Spleen (tissue), 11 donors: ENCODE measurements around the gene PDAP1. TPM values are rescaled to one million over a fixed set of nuclear protein-coding genes. Genes with fewer than 3 reads are reported as not detected.
"Not testable (repeated sequence)": the region's sequence is repeated elsewhere in the genome, so short reads cannot be mapped to it uniquely, and the experiment has no call there.

ENCODE experiments used
- DNase-seq: peaks from one replicate; pipeline ENCODE4 v3.0.0-alpha.2; 2020
- H3K27ac ChIP-seq, 8 donors: fragments of 200-600 bp; sonication (generic) in 7 of 8; 1 replicate in 4 of 8; 2 replicates in 4 of 8; pipeline versions ENCODE4 v1.5.0 to v1.8.0; 2016 to 2021; ENCODE audit warnings: inconsistent platforms in 4 of 8, mild to moderate bottlenecking in 4 of 8, moderate library complexity in 1 of 8
- H3K27me3 ChIP-seq, 7 donors: fragments of 200-600 bp; sonication (generic) in 6 of 7; replicated peaks in 1 of 7; 1 replicate in 4 of 7; 2 replicates in 3 of 7; pipeline versions ENCODE4 v1.5.0 to v1.8.0; 2016 to 2021; ENCODE audit warnings: inconsistent platforms in 3 of 7, mild to moderate bottlenecking in 1 of 7
- H3K36me3 ChIP-seq, 6 donors: fragments of 200-600 bp; sonication (generic) in 5 of 6; 1 replicate in 4 of 6; 2 replicates in 2 of 6; pipeline versions ENCODE4 v1.5.0 to v1.8.0; 2016 to 2021; ENCODE audit warnings: inconsistent platforms in 2 of 6
- H3K4me1 ChIP-seq, 6 donors: fragments of 200-600 bp; sonication (generic) in 5 of 6; 1 replicate in 3 of 6; 2 replicates in 3 of 6; pipeline versions ENCODE4 v1.5.0 to v1.8.0; 2016 to 2021; ENCODE audit warnings: inconsistent platforms in 3 of 6
- H3K4me3 ChIP-seq, 8 donors: fragments of 200-600 bp; sonication (generic) in 7 of 8; 1 replicate in 4 of 8; 2 replicates in 4 of 8; pipeline versions ENCODE4 v1.5.0 to v1.8.0; 2016 to 2021; ENCODE audit warnings: inconsistent platforms in 4 of 8, mild to moderate bottlenecking in 4 of 8, moderate library complexity in 2 of 8
- H3K9me3 ChIP-seq, 8 donors: fragments of 200-600 bp; sonication (generic) in 7 of 8; 1 replicate in 4 of 8; 2 replicates in 4 of 8; pipeline versions ENCODE4 v1.5.0 to v1.8.0; 2016 to 2021; ENCODE audit warnings: inconsistent platforms in 4 of 8
- POLR2A ChIP-seq, 3 donors: fragments of 450-650 bp; IDR thresholded peaks; one replicate each; pipeline ENCODE4 v1.5.1; 2017; ENCODE audit warnings: antibody characterized with exemption in 3 of 3, mild to moderate bottlenecking in 1 of 3
- POLR2AphosphoS5 ChIP-seq, 3 donors: sonication (generic); formaldehyde crosslinking; IDR thresholded peaks; one replicate each; pipeline ENCODE4 v1.5.1; 2017; ENCODE audit warnings: antibody characterized with exemption in 3 of 3
- WGBS, 5 donors: extraction: QIAGEN DNeasy Blood & Tissue Kit in 3 of 5; methylation state at CpG; one replicate each; pipeline versions ENCODE4 v1.1.5 to v1.1.7; 2013 to 2018; 5-methylcytosine and 5-hydroxymethylcytosine counted together
- intact Hi-C: fragments of 100-400 bp; cut with DNase I; formaldehyde crosslinking; loops from one replicate; pipeline ENCODE4 v1.15.0; 2023; ENCODE audit warnings: low total_unique reads
- polyA plus RNA-seq, 3 donors: library from polyadenylated mRNA; stranded (reverse); fragments of 200-250 nt; gene quantifications; one replicate each; pipeline ENCODE4 v1.2.1, GENCODE V29; 2013
- total RNA-seq, 7 donors: library from RNA; depleted of rRNA in 3 of 7; stranded (reverse); fragments of >200 nt in 3 of 7; fragmentation: NEBNext Ultra II Directional in 4 of 7; extraction: Animal tissue kit (Norgen Biotek cat#: 25700) in 4 of 7; gene quantifications; one replicate each; pipeline versions ENCODE4 v1.1.0 to v1.2.1, GENCODE V29; 2016 to 2021
- TF ChIP-seq, protein P1 (sequence below), 11 experiments: fragments of 200-600 bp in 7 of 11; fragments of 450-650 bp in 4 of 11; sonication (generic) in 4 of 11; IDR thresholded peaks in 8 of 11; conservative IDR thresholded peaks in 3 of 11; 1 replicate in 7 of 11; 2 replicates in 4 of 11; pipeline versions ENCODE4 v1.4.0 to v1.8.0; 2016 to 2021; ENCODE audit warnings: antibody characterized with exemption in 11 of 11, inconsistent platforms in 4 of 11, mild to moderate bottlenecking in 1 of 11
- donor health status: healthy with polysubstance abuse.
- donor health status: DM: no; HTN: no; CAD: no; lungs with moderate emphysema.
- donor health status: DM: no; HTN: no; CAD: no.
- donor health status: Bipolar disorder and iron deficiency.
- donor health status: healthy.
- donor health status: DM: no; HTN: no; CAD: no.
- donor health status: DM: yes; HTN: yes; CAD: no.

Gene PDAP1
- total and polyA plus RNA-seq, 10 donors = 28.1 to 117 (median 54.8) TPM

GRCh38 chr7:99387912-99388311, 20.5 kb downstream of the PDAP1 start:
- Histone ChIP-seq H3K36me3 (peaks cover 0 to 100% (median 73%) of the 10 kb centered on the region in 6 donors), H3K9me3 (no peaks in the 10 kb centered on the region), H3K4me1 (peaks cover 9 to 74% (median 44%) of the 10 kb centered on the region in 6 donors), H3K27me3 (no peaks in the 10 kb centered on the region), H3K27ac (no peak overlapping the region), H3K4me3 (no peak overlapping the region)
- intact Hi-C loops = no loop called here
- 95 to 97% (median 96%) methylated on average over 18 to 20 of the region's 20 CpGs for WGBS, 5 donors
- no peak for DNase-seq
- peak in 2 of 3 donors; percentile 44 to 74 for TF ChIP-seq POLR2AphosphoS5 (IDR thresholded peaks at IDR 0.05)
- TF ChIP-seq, protein P1, sequence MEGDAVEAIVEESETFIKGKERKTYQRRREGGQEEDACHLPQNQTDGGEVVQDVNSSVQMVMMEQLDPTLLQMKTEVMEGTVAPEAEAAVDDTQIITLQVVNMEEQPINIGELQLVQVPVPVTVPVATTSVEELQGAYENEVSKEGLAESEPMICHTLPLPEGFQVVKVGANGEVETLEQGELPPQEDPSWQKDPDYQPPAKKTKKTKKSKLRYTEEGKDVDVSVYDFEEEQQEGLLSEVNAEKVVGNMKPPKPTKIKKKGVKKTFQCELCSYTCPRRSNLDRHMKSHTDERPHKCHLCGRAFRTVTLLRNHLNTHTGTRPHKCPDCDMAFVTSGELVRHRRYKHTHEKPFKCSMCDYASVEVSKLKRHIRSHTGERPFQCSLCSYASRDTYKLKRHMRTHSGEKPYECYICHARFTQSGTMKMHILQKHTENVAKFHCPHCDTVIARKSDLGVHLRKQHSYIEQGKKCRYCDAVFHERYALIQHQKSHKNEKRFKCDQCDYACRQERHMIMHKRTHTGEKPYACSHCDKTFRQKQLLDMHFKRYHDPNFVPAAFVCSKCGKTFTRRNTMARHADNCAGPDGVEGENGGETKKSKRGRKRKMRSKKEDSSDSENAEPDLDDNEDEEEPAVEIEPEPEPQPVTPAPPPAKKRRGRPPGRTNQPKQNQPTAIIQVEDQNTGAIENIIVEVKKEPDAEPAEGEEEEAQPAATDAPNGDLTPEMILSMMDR (IDR thresholded peaks at IDR 0.05 in 8 of 11, conservative IDR thresholded peaks at IDR 0.05 in 3 of 11) = no peak

GRCh38 chr7:99387239-99387635, 21.2 kb downstream of the PDAP1 start:
- Histone ChIP-seq H3K4me1 (peaks cover 3 to 74% (median 44%) of the 10 kb centered on the region in 6 donors), H3K36me3 (peaks cover 0 to 100% (median 71%) of the 10 kb centered on the region in 6 donors), H3K27ac (peak overlapping the region in 2 of 8 donors; percentile 63 to 72)
- intact Hi-C loops, DNase-seq, H3K9me3 ChIP-seq, H3K4me3 ChIP-seq, H3K27me3 ChIP-seq: not testable (repeated sequence)
- WGBS, 5 donors = 71 to 94% (median 82%) methylated on average over 14 of the region's 14 CpGs
- TF ChIP-seq POLR2AphosphoS5 (IDR thresholded peaks at IDR 0.05) = peak in 1 of 3 donors; percentile 0

GRCh38 chr7:99386584-99387238, 21.7 kb downstream of the PDAP1 start:
- H3K36me3 ChIP-seq = peaks cover 0 to 100% (median 66%) of the 10 kb centered on the region in 6 donors
- no peak for DNase-seq
- H3K27ac ChIP-seq = peak overlapping the region in 3 of 8 donors; percentile 63 to 99 (median 72)
- TF ChIP-seq, protein P1 (IDR thresholded peaks at IDR 0.05 in 8 of 11, conservative IDR thresholded peaks at IDR 0.05 in 3 of 11) = peak in 5 of 11 experiments; percentile 18 to 46 (median 38)
- TF ChIP-seq POLR2A (IDR thresholded peaks at IDR 0.05) (no peak), POLR2AphosphoS5 (IDR thresholded peaks at IDR 0.05) (peak; percentile 22 to 41 (median 40))
- no peak overlapping the region for H3K4me3 ChIP-seq
- H3K4me1 ChIP-seq = peaks cover 3 to 74% (median 45%) of the 10 kb centered on the region in 6 donors
- no peaks in the 10 kb centered on the region for H3K9me3 ChIP-seq
- H3K27me3 ChIP-seq = no peaks in the 10 kb centered on the region
- WGBS, 5 donors = 86 to 92% (median 90%) methylated on average over 9 of the region's 9 CpGs
- intact Hi-C loops = no loop called here

DNA sequence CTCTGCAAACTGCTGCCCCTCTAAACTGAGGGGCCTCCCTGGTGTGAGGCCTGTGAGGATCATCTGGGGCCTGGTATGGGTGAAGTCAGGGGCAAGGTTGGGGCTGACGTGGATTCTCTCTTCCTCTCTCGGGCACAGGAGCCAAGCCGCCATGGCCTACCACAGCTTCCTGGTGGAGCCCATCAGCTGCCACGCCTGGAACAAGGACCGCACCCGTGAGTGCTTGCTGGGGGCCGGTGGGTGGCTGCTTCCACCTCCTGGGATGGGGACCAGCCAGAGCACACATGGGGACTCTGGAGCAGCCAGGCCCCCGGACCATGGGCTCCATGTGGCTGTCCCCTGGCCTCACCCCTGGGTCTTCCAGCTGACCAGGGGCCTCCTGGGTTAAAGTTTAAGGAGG, 22.8 kb downstream of the PDAP1 start:
- H3K9me3 ChIP-seq = no peaks in the 10 kb centered on the region
- 50 to 75% (median 68%) methylated on average over 2 to 8 of the region's 8 CpGs for WGBS, 5 donors
- H3K27ac ChIP-seq = peak overlapping the region in 4 of 8 donors; percentile 31 to 99 (median 68)
- no peak overlapping the region for H3K4me3 ChIP-seq
- TF ChIP-seq POLR2A (IDR thresholded peaks at IDR 0.05) (no peak), POLR2AphosphoS5 (IDR thresholded peaks at IDR 0.05) (peak in 2 of 3 donors; percentile 42 to 71)
- TF ChIP-seq, protein P1 (IDR thresholded peaks at IDR 0.05 in 8 of 11, conservative IDR thresholded peaks at IDR 0.05 in 3 of 11) = no peak
- intact Hi-C loops = no loop called here
- H3K36me3 ChIP-seq = peaks cover 0 to 98% (median 55%) of the 10 kb centered on the region in 6 donors
- H3K4me1 ChIP-seq = peaks cover 13 to 76% (median 54%) of the 10 kb centered on the region in 6 donors
- DNase-seq = no peak
- H3K27me3 ChIP-seq = no peaks in the 10 kb centered on the region
